Measurements from ENCODE around the gene ADGRE3.

The ADGRE3 gene

GRCh38 chr19:14682084-14682483 lies 7.4 kb upstream of the ADGRE3 start:
- no peak for TF ChIP-seq GATA1 (IDR thresholded peaks at IDR 0.05; ENCODE audit: low read depth, low read length)
- no peak for TF ChIP-seq POLR2A (IDR thresholded peaks at IDR 0.05; ENCODE audit: low read length)
- no peak for DNase-seq

- TF ChIP-seq GATA1 (IDR thresholded peaks at IDR 0.05; ENCODE audit: low read depth, low read length) (no peak), POLR2A (IDR thresholded peaks at IDR 0.05; ENCODE audit: low read length) (no peak)
- no peak for DNase-seq
Measured at GRCh38 chr19:14678199-14678598, 3.6 kb upstream of the ADGRE3 start.

DNA sequence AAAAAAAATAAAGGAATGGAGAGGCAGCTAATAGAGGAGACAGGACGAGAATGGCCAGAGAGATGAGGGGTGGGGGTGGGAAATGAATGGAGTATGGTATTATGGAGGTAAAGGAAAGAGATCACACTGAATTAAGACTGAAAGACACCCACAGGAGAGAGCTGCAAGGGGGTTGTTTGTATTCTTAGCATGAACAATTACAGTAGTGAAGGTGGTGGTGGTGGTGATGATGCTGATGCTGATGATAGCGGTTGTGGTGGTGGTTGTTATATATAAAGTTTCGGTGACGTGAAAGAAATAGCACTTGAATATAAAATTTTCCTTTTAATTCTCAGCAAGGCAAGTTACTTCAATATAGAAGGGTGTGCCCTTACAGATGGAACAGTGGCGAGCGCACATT lies 2.8 kb upstream of the ADGRE3 start:
- no peak for DNase-seq
- TF ChIP-seq POLR2A (IDR thresholded peaks at IDR 0.05; ENCODE audit: low read length) (no peak), GATA1 (IDR thresholded peaks at IDR 0.05; ENCODE audit: low read depth, low read length) (no peak)

DNA sequence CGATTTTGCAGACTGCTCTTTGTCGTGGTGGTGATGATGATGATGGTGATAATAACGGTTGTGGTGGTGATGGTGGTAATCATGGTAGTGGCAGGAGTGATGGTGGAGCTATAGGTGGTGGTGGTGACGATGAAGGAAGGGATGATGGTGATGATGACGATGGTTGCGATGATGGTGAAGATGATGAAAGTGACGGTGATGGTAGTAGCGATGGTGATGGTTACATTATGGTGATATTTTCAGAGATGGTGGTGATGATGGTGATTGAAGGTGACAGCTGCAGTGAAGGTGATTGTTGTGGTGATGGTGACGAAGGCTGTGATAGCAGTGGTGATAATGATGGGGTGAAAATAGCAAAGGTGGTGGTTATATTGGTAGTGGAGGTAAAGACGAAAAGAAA lies 2.1 kb upstream of the ADGRE3 start:
- TF ChIP-seq POLR2A (IDR thresholded peaks at IDR 0.05; ENCODE audit: low read length): no peak
- DNase-seq: no peak

- peak; percentile 58 for DNase-seq
- TF ChIP-seq GATA1 (IDR thresholded peaks at IDR 0.05; ENCODE audit: low read depth, low read length) (no peak), POLR2A (IDR thresholded peaks at IDR 0.05; ENCODE audit: low read length) (no peak)
Measured at GRCh38 chr19:14673088-14673487, 1.6 kb downstream of the ADGRE3 start.

GRCh38 chr19:14672188-14672872 lies 2.3 kb downstream of the ADGRE3 start:
- no peak for DNase-seq
- TF ChIP-seq GATA1 (IDR thresholded peaks at IDR 0.05; ENCODE audit: low read depth, low read length): no peak
- no peak for TF ChIP-seq POLR2A (IDR thresholded peaks at IDR 0.05; ENCODE audit: low read length)

DNA sequence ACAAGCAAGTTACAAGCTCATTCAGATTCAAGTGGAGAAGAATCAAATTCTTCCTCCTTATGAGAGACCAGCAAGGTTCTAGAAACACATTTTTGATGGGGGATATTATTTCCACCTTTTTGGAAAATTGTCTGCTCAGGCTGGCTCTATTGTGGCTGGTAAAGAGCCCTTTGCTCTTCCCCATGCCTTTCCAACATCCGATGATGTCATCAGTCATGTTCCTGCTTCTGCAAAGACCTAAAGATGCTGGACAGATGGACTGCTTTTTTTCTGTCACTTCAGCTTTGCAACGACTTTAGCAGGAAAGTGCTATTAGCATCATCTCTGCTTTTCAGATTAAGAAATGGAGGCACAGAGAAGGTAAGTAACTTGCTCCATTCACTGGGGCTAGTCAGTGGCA lies 4.2 kb downstream of the ADGRE3 start:
- TF ChIP-seq POLR2A (IDR thresholded peaks at IDR 0.05; ENCODE audit: low read length): no peak
- no peak for TF ChIP-seq GATA1 (IDR thresholded peaks at IDR 0.05; ENCODE audit: low read depth, low read length)
- no peak for DNase-seq

DNA sequence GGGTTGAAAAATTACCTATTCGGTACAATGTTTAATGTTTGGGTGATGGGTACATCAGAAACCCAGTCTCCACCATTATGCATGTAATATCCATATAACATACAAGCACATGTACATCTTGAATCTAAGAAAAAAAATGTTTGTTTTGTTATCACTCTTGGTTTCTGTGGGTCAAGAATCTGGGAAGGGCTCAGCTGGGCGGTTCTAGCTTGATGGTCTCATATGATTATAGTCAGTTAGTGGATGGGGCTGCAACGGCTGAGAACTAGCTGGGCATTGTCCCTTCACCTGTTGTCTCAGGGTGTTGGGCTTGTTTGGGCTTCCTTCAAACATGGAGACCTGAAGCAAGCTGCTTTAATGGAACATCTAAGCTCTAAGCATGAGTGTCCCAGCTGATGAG lies 4.7 kb downstream of the ADGRE3 start:
- TF ChIP-seq GATA1 (IDR thresholded peaks at IDR 0.05; ENCODE audit: low read depth, low read length) (no peak), POLR2A (IDR thresholded peaks at IDR 0.05; ENCODE audit: low read length) (no peak)
- no peak for DNase-seq

DNA sequence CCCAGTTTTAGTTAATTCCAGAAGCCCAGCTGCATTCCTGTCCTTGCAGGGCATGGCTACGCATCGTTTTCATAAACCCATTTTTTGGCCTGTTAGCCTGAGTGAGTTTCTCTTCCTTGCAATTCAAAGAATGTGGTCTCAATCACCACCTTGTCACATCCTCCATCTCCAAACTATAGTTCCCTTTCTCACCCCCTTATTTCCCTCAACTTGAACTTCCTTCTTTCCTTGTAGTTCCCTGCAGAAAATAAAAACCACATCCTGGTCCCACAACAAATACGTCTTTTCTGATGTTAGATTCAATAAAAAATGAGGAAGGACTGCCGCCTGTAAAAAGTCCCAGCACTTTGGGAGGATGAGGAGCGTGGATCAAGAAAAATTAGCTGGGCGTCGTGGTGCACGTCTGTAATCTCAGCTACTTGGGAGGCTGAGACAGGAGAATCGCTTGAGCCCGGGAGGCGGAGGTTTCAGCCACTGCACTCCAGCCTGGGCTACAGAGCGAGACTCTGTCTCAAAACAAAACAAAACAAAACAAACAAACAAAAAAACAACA lies 13.2 kb downstream of the ADGRE3 start:
- TF ChIP-seq GATA1 (IDR thresholded peaks at IDR 0.05; ENCODE audit: low read depth, low read length) (no peak), POLR2A (IDR thresholded peaks at IDR 0.05; ENCODE audit: low read length) (no peak)
- DNase-seq: no peak

DNA sequence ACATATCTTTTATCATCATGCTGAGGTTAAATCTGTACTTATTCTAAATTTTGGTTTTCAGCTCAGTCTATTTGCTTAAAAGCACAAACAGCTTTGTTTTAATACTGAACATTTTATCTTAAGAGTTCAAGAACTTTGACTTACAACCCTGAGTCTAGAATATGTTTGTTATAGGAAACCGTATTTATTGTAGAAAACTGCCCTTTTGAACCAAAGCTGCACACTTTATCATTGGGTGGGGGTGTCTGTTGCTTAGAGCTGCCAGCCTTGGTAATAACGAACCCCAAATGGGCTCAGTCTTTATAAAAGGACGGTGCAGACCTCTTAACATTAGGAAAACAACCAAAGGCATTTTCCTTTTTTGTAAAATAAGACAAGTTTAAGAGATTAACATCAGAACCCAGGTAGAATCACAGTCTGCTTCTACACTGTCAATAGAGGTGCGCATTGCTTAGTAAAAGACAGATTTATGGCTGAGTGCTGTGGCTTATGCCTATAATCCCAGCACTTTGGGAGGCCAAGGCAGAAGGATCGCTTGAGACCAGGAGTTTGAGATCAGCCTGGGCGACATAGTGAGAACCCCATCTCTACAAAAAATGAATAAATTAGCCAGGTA lies 14.7 kb downstream of the ADGRE3 start:
- DNase-seq: no peak
- TF ChIP-seq GATA1 (IDR thresholded peaks at IDR 0.05; ENCODE audit: low read depth, low read length): no peak
- TF ChIP-seq POLR2A (IDR thresholded peaks at IDR 0.05; ENCODE audit: low read length): no peak

DNA sequence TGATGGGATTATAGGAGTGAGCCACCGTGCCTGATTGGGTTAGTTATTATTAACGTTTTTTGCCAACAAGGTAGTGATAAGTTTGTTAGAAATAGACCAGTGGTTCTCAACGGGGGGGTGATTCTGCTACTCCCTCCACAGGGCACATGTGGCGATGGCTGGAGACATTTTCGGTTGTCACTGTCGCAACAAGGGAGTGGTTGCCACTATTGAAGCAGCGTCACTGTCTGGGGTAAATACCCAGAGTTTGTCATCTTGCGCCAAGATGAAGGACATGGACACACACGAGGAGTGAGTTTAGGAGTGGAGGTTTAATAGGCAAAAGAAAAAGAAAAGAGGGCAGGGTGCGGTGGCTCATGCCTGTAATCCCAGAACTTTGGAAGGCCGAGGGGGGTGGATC lies 18.9 kb downstream of the ADGRE3 start:
- TF ChIP-seq GATA1 (IDR thresholded peaks at IDR 0.05; ENCODE audit: low read depth, low read length): no peak
- no peak for TF ChIP-seq POLR2A (IDR thresholded peaks at IDR 0.05; ENCODE audit: low read length)
- DNase-seq: no peak

DNA sequence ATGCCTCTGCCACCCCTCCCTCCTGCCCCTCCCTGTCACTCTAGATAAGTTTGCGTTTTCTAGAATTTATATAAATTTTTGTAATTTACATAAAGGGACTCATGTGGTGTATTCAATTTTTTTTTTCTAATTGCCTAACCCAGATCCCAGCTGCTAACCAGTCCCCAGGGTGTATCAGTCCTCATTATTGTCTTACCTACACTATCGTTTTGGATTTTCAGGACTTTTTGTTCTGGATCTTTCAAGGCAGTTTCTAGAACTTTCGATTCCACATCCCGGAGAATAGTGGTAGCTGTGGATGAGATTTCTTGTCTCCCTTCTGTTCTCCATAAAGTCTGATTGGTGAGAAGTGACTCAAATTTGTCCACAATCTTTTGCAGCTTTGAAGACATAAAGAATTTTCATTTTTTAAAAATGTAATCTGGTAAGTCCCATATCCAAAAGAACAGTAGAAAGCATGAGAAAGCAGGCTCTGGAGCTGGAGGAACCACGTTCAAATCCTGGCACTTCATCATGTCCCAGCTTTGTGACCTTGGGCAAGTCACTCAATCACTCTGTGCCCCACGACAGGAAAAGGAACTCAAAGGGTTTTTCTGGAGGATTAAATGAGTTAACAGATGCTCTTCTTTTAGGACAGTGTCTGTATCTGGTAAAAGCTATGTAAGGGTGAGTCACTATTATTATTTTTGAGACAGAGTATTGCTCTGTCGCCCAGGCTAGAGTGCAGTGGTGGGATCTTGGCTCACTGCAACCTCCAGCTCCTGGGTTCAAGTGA lies 19.7 kb downstream of the ADGRE3 start:
- TF ChIP-seq GATA1 (IDR thresholded peaks at IDR 0.05; ENCODE audit: low read depth, low read length) (no peak), POLR2A (IDR thresholded peaks at IDR 0.05; ENCODE audit: low read length) (no peak)
- DNase-seq: no peak

- no peak for DNase-seq
- TF ChIP-seq POLR2A (IDR thresholded peaks at IDR 0.05; ENCODE audit: low read length) (no peak), GATA1 (IDR thresholded peaks at IDR 0.05; ENCODE audit: low read depth, low read length) (no peak)
Measured at GRCh38 chr19:14650161-14650560, 24.5 kb downstream of the ADGRE3 start.

- no peak for DNase-seq
- TF ChIP-seq POLR2A (IDR thresholded peaks at IDR 0.05; ENCODE audit: low read length) (no peak), GATA1 (IDR thresholded peaks at IDR 0.05; ENCODE audit: low read depth, low read length) (no peak)
Measured at GRCh38 chr19:14649020-14649419, 25.6 kb downstream of the ADGRE3 start.

Measured in erythroblast (primary cell).